Stimulated activated naive CD8-positive, alpha-beta T cell treated with anti-CD3 and anti-CD28 coated beads, Interleukin-15, Interleukin-2, amounts not matched to agents 100 U/mL and 50 U/mL, for 24 hours (primary cell): Measurements from ENCODE around the gene PALM3.

ENCODE experiments used
- ATAC-seq: fragments of 150-1000 bp; cut with Tn5 transposase; one replicate; pipeline ENCODE4 v1.10.0; 2021
- DNase-seq: peaks from one replicate; pipeline ENCODE4 v3.0.0; 2021

Gene PALM3, protein sequence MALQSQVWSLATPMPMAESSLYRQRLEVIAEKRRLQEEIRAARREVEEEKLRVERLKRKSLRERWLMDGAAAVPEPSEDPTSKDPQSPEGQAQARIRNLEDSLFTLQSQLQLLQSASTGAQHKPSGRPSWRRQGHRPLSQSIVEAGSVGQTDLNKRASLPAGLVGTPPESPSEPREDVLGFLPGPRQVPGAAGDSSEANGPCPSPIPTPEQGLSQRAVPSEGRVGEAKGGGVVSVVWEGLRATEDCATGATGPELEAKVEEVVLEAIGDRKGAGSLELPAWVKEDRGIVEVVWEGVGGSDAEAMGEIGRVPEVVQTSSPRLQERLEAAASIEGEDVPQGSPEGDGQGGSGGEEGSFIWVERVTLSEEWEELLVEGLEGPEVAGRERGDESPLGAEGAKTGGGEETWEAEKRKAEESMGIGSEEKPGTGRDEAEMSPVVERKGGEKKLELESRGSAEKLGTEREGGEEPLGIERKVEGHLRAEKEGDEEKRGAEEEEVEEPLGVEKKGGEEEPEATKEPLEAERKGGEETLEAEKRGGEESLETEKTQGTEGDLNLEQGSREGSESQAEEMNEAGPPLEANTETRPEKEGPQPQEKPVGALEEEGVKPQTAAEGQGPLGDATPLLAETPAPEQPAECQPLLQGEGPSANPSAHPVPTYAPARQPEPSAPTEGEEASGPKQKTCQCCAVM

DNA sequence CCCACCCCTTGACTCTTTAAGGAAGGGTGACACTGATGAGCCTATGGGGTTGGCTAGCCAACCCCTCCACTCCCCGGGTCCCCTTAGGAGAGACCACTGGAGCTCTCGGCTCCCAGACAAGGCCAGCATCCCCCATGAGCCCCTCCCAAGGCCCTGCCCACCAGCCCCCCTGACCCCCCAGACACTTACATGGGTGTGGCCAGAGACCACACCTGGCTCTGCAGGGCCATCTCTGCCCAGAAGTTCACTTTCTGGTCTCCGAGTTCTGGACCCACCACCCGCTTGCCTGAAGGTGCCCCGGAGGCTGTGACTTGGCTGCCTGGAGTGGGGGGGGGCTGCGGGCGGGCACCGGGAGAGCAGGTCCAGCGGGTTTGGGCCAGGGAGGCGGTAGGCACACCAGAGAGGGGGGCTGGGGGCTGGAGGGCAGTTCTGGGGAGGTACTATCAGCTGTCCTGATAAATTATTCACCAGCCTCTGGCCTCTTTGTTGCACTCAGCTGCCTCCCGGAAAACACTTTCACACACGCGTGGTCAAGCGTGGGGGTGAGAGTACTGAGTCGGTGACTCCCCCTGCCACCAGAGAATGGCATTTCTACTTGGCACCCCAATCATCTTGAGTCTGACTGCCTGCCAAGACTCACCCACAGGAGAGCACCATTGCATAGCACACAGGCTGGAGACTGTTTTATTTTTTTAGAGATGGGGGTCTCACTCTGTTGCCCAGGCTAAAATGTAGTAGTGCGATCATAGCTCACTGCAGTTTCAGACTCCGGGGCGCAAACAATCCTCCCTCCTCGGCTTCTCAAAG lies at the start of gene PALM3:
Gene PALM3, minus strand, starts transcription at position 326 of the 807 bp plus-strand sequence. Its CDS starts 96 bp downstream, at position 230.
- ATAC-seq (no peak), DNase-seq (no peak)

- no peak for ATAC-seq
- no peak for DNase-seq
These were observed 49.6 kb upstream of the PALM3 start for GRCh38 chr19:14111486-14111885.

- DNase-seq, result no peak
These were observed 48.8 kb upstream of the PALM3 start for GRCh38 chr19:14110650-14111049.

DNA sequence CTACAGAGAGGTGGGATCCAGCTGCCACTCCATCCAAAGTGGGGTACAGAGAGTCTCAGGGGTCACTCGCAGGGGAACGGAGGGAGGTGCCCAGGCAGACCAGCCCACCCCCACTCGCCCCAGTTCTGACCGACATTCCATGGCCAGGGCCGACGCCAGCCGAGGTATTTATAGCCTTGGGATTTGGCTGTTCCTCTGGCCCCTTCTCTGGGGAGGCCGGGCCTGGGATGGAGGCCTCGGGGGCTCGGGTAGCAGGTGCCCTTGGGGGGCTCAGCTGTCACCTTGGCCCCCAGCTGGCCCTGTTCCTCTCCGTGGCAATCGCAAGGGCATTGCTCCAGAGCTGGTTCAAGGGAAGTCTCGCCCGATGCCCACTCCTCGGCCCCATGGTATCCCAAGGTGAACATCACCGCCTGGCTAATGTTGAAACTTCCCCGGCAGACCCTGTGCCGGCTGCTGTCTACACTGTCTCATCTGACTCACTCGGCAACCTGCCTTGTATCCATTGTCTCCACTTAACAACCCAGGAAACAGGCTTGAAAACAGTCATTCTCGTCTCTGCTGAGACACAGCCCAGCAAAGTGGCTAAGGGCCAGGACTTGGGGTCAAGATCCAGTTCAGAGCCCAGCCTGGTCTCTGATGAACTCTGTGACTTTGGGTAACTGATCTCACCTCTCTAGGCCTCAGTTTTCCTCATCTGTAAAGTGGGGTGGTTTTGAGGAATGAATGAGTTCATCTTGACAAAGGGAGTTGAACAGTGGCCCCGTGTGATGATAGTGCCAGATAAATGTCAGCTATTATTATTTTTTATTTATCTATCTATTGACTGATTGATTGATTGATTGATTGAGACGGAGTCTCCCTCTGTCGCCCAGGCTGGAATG lies 45.9 kb upstream of the PALM3 start:
- ATAC-seq, result no peak
- no peak for DNase-seq

More at GRCh38 chr19:14110650-14111049, 48.8 kb upstream of the PALM3 start:
- no peak for ATAC-seq

DNA sequence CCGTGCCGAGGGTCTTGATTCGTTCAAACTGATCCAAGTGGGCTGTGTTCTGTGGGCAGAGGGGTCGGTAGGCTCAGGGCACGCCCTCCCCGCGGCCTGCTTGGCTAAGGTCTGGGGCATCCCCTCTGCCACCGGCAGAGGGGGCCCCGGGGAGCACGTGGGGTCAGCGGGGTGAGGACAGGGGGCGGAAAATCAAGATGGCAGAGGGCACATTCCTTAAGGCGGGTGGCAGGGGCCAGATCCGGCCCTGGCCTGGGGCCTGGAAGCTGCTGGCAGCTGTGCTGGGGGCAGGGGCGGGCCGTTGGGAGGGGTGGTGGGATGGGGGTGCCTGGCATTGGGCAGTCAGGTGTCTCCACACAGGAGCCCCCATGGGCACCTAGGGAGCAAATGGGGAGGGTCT lies 45.0 kb upstream of the PALM3 start:
- no peak for DNase-seq
- ATAC-seq, result no peak

- no peak for ATAC-seq
- DNase-seq, result no peak
These were observed 43.8 kb upstream of the PALM3 start for GRCh38 chr19:14105680-14106079.

GRCh38 chr19:14103310-14103709 lies 41.4 kb upstream of the PALM3 start:
- no peak for ATAC-seq
- DNase-seq, result no peak

DNA sequence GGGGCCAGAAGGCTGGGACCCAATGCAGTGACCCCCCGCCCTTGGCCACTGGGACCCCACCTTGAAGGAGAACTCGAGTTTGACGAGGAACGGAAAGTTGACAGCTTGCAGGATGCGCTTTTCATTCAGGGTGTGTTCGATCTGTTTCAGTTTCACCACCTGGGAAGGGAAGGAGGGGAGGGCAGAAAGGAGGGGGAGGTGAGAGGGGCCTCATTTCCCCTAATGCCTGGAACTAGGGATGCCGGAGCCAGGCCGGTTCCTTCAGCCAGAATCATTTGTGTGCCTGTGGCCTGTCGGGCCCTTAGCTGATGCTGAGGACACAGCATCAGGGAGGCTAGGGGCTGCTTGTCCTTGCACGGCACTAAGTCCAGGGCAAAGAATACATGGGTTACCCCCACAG lies 40.9 kb upstream of the PALM3 start:
- ATAC-seq, result no peak

GRCh38 chr19:14102102-14102696 lies 40.3 kb upstream of the PALM3 start:
- DNase-seq (no peak), ATAC-seq (no peak)

More for the DNA sequence above, 40.9 kb upstream of the PALM3 start:
- DNase-seq, result no peak

DNA sequence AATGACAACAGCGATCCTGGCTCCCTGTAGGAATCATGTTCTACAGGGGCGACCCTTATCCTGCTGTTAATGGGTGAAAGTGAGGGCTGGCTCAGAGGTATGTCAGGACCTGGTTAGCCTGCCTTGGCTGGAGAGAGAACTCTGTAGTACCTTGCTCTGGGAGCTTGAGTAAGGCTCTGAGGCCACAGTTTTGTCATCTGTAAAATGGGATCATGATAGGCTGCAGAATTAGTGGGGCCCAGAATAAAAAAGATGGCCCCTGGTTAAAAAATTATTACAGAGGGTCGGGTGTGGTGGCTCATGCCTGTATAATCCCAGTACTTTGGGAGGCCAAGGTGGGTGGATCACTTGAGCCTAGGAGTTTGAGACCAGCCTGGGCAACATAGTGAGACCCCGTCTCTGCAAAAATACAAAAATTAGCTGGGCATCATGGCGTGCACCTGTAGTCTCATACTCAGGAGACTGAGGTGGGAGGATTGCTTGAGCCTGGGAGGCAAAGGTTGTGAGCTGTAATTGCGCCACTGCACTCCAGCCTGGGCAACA lies 39.2 kb upstream of the PALM3 start:
- no peak for ATAC-seq
- no peak for DNase-seq

DNA sequence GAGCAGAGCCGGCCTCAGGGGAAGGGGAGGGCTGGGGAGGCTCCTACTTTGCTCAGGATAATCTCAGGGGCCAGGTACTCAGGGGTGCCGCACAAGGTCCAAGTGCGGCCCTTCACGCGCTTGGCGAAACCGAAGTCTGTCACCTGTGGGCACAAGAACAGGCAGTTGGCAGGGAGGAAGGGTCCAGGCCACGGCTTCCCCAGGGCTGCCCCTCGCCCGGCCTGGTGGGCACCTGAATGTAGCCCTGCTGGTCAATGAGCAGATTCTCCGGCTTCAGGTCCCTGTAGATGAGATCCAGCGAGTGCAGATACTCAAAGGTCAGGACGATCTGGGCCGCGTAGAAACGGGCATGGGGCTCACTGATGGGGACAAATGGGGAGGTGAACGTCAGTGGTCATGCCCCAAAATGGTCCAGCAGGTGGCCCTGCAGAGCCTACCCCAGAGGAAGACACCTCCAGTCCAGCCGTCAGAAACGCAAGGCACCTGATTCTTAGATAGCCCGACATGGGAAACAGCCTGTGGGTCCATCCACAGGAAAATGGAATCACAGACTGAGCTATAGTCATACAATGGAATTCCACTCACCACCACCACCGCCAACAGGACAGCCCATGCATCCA lies 35.8 kb upstream of the PALM3 start:
- ATAC-seq (no peak), DNase-seq (no peak)

DNA sequence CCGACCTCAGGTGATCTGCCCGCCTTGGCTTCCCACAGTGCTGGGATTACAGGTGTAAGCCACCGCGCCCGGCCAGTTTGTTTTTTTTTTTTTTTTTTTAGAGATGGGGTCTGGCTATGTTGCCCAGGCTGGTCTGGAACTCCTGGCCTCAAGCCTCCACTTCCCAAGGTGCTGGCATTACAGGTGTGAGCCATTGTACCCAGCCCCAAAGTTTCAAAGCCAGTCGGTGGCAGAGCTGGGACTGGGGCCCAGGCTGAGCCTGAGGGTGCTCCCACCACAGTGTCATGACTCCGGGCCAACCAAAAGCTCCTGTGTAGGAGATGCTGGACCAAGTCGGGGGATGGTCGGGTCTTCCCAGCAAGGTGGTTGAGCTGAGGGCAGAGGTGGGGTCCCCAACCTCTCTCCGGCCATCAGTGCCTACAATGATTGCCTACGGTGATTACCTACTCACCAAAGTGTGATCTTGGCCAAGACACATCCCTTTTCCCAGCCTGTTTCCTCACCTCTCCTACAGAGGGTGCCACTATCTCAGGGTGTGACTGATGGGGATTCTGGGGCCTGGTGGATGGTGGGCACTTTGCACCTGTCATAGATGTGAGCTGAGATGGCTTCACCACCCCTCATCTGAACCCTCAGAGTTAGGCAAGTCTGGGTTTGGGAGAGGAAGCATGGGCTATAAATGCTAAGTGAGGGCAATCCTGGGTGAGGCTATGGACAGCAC lies 34.6 kb upstream of the PALM3 start:
- no peak for ATAC-seq

GRCh38 chr19:14094854-14095253 lies 33.0 kb upstream of the PALM3 start:
- ATAC-seq, result no peak
- DNase-seq, result no peak

More for the DNA sequence above, 34.6 kb upstream of the PALM3 start:
- no peak for DNase-seq

- ATAC-seq (no peak), DNase-seq (no peak)
These were observed 31.4 kb upstream of the PALM3 start for GRCh38 chr19:14093117-14093823.

DNA sequence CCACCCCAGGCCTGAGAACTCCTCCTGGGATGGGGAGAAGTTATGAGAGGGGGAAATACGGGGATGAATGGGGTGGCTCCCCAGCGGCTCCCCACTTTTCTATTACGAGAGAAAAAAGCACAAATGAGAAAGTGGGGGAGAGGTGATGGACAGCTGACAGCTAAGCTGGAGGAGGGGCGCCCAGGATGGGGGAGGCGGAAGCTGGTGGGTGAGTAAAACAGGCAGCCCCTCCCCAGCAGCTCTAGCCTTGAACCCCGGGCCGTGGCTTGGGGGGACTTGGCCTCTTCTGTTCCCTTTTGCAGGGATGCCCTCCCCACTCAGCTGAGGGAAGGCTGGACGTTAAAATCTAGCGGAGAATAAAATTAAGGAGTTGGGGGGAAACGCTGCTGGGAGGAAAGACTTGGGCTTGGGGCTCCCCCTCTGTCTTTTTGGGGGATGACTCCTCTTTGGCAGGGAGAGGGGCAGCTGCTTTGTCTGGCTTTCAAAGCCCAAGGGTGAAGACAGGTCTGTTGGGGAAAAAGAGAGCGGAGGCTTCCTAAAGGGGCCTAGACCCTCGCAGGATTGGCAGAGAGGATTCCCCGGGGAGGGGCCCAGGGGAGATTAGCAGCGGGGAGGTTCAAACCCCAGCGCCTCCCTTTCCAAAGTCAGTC lies 30.1 kb upstream of the PALM3 start:
- DNase-seq, result peak; percentile 51
- ATAC-seq, result peak; percentile 1

DNA sequence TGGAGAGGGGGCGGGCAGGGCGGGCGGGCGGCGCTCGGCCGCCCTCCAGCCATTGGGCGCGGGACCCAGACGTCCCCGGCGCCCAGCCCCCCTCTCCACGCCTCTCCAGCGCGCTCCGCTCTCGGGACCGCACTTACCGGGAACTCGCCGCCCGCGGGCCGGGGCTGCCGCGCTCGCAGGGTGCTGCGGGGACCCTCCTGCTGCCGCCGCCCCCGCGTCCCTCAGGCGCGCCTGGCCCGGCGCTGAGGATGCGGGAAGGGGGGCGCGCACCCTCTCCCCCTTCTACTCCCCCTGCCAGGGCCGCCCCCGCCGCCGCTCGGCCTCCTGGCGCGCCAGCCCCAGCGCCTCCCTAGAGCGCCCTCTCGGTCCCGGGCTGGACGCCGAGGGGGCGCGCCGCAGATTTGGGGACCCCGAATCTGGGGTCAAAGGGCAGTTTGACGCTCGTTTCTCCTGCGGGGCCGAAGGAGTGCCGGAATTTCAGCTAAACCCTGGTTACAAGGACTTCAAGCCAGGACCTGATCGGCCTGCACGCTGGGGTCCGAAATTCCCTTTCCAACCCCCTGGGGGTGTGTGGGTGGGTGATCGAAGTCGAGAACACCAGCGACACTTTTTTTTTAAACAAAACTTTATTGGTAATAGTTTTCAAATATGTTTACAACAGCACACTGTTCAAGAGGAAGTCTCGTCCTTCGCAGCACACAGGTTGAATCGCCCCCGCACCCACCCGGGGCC lies 29.4 kb upstream of the PALM3 start:
- ATAC-seq (peak; percentile 72), DNase-seq (peak; percentile 80)

DNA sequence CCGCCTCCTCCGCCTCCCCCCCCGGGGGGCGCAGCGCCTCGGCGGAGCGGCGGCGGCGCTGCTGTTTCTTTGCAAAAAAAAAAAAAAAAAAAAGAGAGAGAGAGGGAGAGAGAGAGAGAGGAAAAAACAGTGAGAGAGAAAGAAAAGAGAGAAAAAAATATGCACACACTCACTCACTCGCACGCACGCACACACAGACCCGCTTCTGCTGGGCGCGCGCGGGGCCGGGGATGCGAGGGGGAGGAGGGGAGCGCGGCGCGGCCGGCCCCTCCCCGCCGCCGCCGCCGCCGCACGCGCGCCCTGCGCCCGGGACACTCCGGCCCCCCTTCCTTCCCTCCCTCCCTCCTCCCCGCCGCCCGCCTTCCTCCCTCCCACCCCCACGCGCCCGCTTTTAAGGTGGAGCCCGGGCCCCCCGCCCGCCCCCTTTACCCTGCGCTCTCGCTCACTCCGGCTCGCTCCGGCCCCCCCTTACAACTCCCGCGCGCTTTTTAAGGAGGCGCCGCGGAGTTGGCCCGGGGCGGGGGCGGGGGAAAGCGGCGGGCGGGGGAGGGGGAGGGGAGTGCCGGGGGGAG lies 28.7 kb upstream of the PALM3 start, which contains the start of gene SAMD1:
Gene SAMD1, minus strand, starts transcription at position 243 of the 572 bp plus-strand sequence.
- DNase-seq (peak; percentile 84), ATAC-seq (peak; percentile 51)
